HepG2 (cell line): ENCODE results near the gene ADAMTS17. TPM values are rescaled to one million over a fixed set of nuclear protein-coding genes. Genes with fewer than 3 reads are reported as not detected.

Experiments
- ATAC-seq: fragments of 200-7000 bp; cut with Tn5 transposase; 3 replicates; pipeline ENCODE4 v1.9.1; 2020; ENCODE audit warnings: mild to moderate bottlenecking, moderate library complexity
- BruUV-seq: library from RNA; stranded (reverse); fragments of 400-500 nt; replicated peaks from 2 replicates; lab custom pipeline; 2021; lab: Mats Ljungman, UMichigan
- CTCF ChIA-PET: fragments of 300-600 bp; formaldehyde crosslinking; extraction: SDS; loops from one replicate; lab custom pipeline; 2021; ENCODE audit warnings: low total read pairs, inconsistent platforms, low intra/inter-chr PET ratio; lab: Yijun Ruan, JAX
- POLR2A ChIA-PET: fragments of 350-600 bp; sonication (Branson Sonifier 250); formaldehyde crosslinking; loops from one replicate; lab custom pipeline; 2020; ENCODE audit warnings: antibody characterized with exemption, inconsistent platforms; lab: Yijun Ruan, JAX
- DNase-seq: peaks from one replicate; pipeline ENCODE4 v3.0.0-alpha.2; 2015; ENCODE audit warnings: low spot score
- FAIRE-seq: peaks from 3 replicates; lab custom pipeline; 2011; peaks lifted over from hg19 to GRCh38; lab: Jason Lieb, UNC
- H2AFZ ChIP-seq: one replicate; pipeline ENCODE4 v1.6.1; 2011; ENCODE audit warnings: low read length, inconsistent platforms
- H3K27ac ChIP-seq: fragments of 300-600 bp; 3 replicates; pipeline ENCODE4 v1.8.0; 2011; ENCODE audit warnings: mixed run types, mild to moderate bottlenecking, mixed read lengths, low read length, inconsistent platforms; ENCODE audit not compliant: insufficient read depth; ENCODE audit errors: extremely low read length
- H3K27me3 ChIP-seq, 2 experiments: fragments of 200-600 bp in 1 of 2; 2 replicates in 1 of 2; 3 replicates in 1 of 2; pipeline versions ENCODE4 v1.6.0 to v1.8.0; 2011; ENCODE audit warnings: low read length in 2 of 2, mild to moderate bottlenecking in 2 of 2, moderate library complexity in 2 of 2, inconsistent platforms in 1 of 2; ENCODE audit not compliant: insufficient read depth in 2 of 2, control insufficient read depth in 1 of 2
- H3K36me3 ChIP-seq, 2 experiments: fragments of 200-600 bp in 1 of 2; replicated peaks in 1 of 2; 2 replicates in 1 of 2; 3 replicates in 1 of 2; pipeline versions ENCODE4 v1.5.1 to v1.8.0; 2011; ENCODE audit warnings: low read length in 2 of 2, inconsistent platforms in 1 of 2; ENCODE audit not compliant: insufficient read depth in 2 of 2, control insufficient read depth in 1 of 2
- H3K4me1 ChIP-seq: 2 replicates; pipeline ENCODE4 v1.5.1; 2012; ENCODE audit warnings: low read length, inconsistent platforms; ENCODE audit not compliant: insufficient read depth
- H3K4me2 ChIP-seq: 2 replicates; pipeline ENCODE4 v1.6.0; 2011; ENCODE audit warnings: low read depth, low read length, inconsistent platforms
- H3K4me3 ChIP-seq, 3 experiments: fragments of 200-600 bp in 1 of 3; sonication (generic), shearing (Covaris generic) in 1 of 3; replicated peaks in 1 of 3; 2 replicates each; pipeline ENCODE4 v1.5.1; 2011 to 2016; ENCODE audit warnings: low read length in 3 of 3, inconsistent platforms in 2 of 3, low read depth in 2 of 3, mild to moderate bottlenecking in 2 of 3, control low read depth in 1 of 3, mixed read lengths in 1 of 3; ENCODE audit not compliant: insufficient read depth in 1 of 3
- H3K79me2 ChIP-seq: one replicate; pipeline ENCODE4 v1.6.1; 2011; ENCODE audit warnings: low read length, inconsistent platforms; ENCODE audit not compliant: insufficient read depth
- H3K9ac ChIP-seq: 2 replicates; pipeline ENCODE4 v1.6.0; 2011; ENCODE audit warnings: mild to moderate bottlenecking, low read depth, low read length, inconsistent platforms; ENCODE audit not compliant: insufficient read depth
- H3K9me3 ChIP-seq: 2 replicates; pipeline ENCODE4 v1.5.1; 2012; ENCODE audit warnings: mild to moderate bottlenecking, low read length
- H4K20me1 ChIP-seq: 2 replicates; pipeline ENCODE4 v1.6.0; 2011; ENCODE audit warnings: inconsistent platforms, mild to moderate bottlenecking, low read length, moderate library complexity; ENCODE audit not compliant: insufficient read depth
- ARNT ChIP-seq: fragments of 450-650 bp; IDR thresholded peaks from 2 replicates; pipeline ENCODE4 v1.6.1; 2017
- DPF2 ChIP-seq: sonication (generic); formaldehyde crosslinking; IDR thresholded peaks from 2 replicates; pipeline ENCODE4 v1.4.0; 2020; ENCODE audit warnings: mild to moderate bottlenecking, low read depth, missing genetic modification reagents, borderline replicate concordance
- DZIP1 ChIP-seq: sonication (generic); formaldehyde crosslinking; IDR thresholded peaks from 2 replicates; pipeline ENCODE4 v1.5.0; 2020; ENCODE audit warnings: mild to moderate bottlenecking, missing genetic modification reagents
- HNRNPLL ChIP-seq: fragments of 200-400 bp; formaldehyde crosslinking; IDR thresholded peaks from 2 replicates; pipeline ENCODE4 v1.6.1; 2017; ENCODE audit warnings: mild to moderate bottlenecking, low read depth, low read length; ENCODE audit not compliant: poor library complexity, severe bottlenecking
- MAFK ChIP-seq, 2 experiments: IDR thresholded peaks in 1 of 2; conservative IDR thresholded peaks in 1 of 2; 2 replicates each; pipeline ENCODE4 v1.6.1; 2011; ENCODE audit warnings: improper control_type of control experiment in 2 of 2, low read length in 2 of 2
- MTF1 ChIP-seq: sonication (generic); formaldehyde crosslinking; IDR thresholded peaks from 2 replicates; pipeline ENCODE4 v1.5.0; 2020; ENCODE audit warnings: missing genetic modification reagents
- NFATC3 ChIP-seq: sonication (generic); formaldehyde crosslinking; IDR thresholded peaks from 2 replicates; pipeline ENCODE4 v1.5.1; 2020; ENCODE audit warnings: mild to moderate bottlenecking, missing genetic modification reagents
- NFIB ChIP-seq: sonication (generic); formaldehyde crosslinking; IDR thresholded peaks from 2 replicates; pipeline ENCODE4 v1.9.0; 2021; ENCODE audit warnings: missing genetic modification reagents, mild to moderate bottlenecking, borderline replicate concordance
- RARG ChIP-seq: sonication (generic); formaldehyde crosslinking; IDR thresholded peaks from 2 replicates; pipeline ENCODE4 v1.4.0; 2020; ENCODE audit warnings: low read depth, mild to moderate bottlenecking, missing genetic modification reagents
- RBM22 ChIP-seq: fragments of 200-400 bp; formaldehyde crosslinking; optimal IDR thresholded peaks from 2 replicates; pipeline ENCODE3; 2017; ENCODE audit warnings: mild to moderate bottlenecking, low read length, moderate library complexity
- THAP8 ChIP-seq: sonication (generic); formaldehyde crosslinking; IDR thresholded peaks from 2 replicates; pipeline ENCODE4 v1.5.1; 2020; ENCODE audit warnings: missing genetic modification reagents, mild to moderate bottlenecking, borderline replicate concordance
- TOE1 ChIP-seq: sonication (generic); formaldehyde crosslinking; IDR thresholded peaks from 2 replicates; pipeline ENCODE4 v1.4.0; 2020; ENCODE audit warnings: mild to moderate bottlenecking, missing genetic modification reagents
- ZNF121 ChIP-seq: sonication (generic); formaldehyde crosslinking; IDR thresholded peaks from 2 replicates; pipeline ENCODE4 v1.5.0; 2020; ENCODE audit warnings: mild to moderate bottlenecking, missing genetic modification reagents
- ZNF138 ChIP-seq: sonication (generic); formaldehyde crosslinking; IDR thresholded peaks from 2 replicates; pipeline ENCODE4 v1.5.0; 2020; ENCODE audit warnings: mild to moderate bottlenecking, low read depth, missing genetic modification reagents
- ZNF180 ChIP-seq: sonication (generic); formaldehyde crosslinking; IDR thresholded peaks from 2 replicates; pipeline ENCODE4 v1.4.0; 2020; ENCODE audit warnings: low read depth, missing genetic modification reagents, borderline replicate concordance
- ZNF280B ChIP-seq: sonication (generic); formaldehyde crosslinking; IDR thresholded peaks from 2 replicates; pipeline ENCODE4 v1.5.0; 2020; ENCODE audit warnings: missing genetic modification reagents, mild to moderate bottlenecking, borderline replicate concordance
- ZNF317 ChIP-seq: sonication (generic); formaldehyde crosslinking; IDR thresholded peaks from 2 replicates; pipeline ENCODE4 v1.5.0; 2020; ENCODE audit warnings: mild to moderate bottlenecking, missing genetic modification reagents
- ZNF432 ChIP-seq: sonication (generic); formaldehyde crosslinking; IDR thresholded peaks from 2 replicates; pipeline ENCODE4 v1.5.0; 2020; ENCODE audit warnings: missing genetic modification reagents, mild to moderate bottlenecking, borderline replicate concordance
- ZNF557 ChIP-seq: sonication (generic); formaldehyde crosslinking; IDR thresholded peaks from 2 replicates; pipeline ENCODE4 v1.4.0; 2020; ENCODE audit warnings: missing genetic modification reagents
- ZNF569 ChIP-seq: sonication (generic); formaldehyde crosslinking; IDR thresholded peaks from 2 replicates; pipeline ENCODE4 v1.5.0; 2020; ENCODE audit warnings: mild to moderate bottlenecking, missing genetic modification reagents, moderate library complexity, borderline replicate concordance
- ZNF629 ChIP-seq: sonication (generic); formaldehyde crosslinking; conservative IDR thresholded peaks from 2 replicates; pipeline ENCODE4 v1.5.0; 2020; ENCODE audit warnings: missing genetic modification reagents
- WGBS: methylation state at CpG from one replicate; pipeline ENCODE4 v1.1.6; 2017; ENCODE audit warnings: low lambda C conversion rate; 5-methylcytosine and 5-hydroxymethylcytosine counted together
- in situ Hi-C: cut with HindIII; loops from 2 replicates; pipeline ENCODE4 v1.10.0; 2017; ENCODE audit warnings: low pct_unique_long_range_greater_than_20kb; ENCODE audit not compliant: extremely low pct_ligation_motif_present
- intact Hi-C: fragments of 100-400 bp; cut with micrococcal nuclease; formaldehyde crosslinking; loops from one replicate; pipeline ENCODE4 v1.10.0; 2022; ENCODE audit not compliant: unreplicated experiment
- polyA plus RNA-seq, 8 experiments: library from polyadenylated mRNA; depleted of rRNA in 3 of 8; stranded (reverse) in 7 of 8; unstranded in 1 of 8; fragments of >200 nt; fragmentation: Illumina TruSeq in 4 of 8; extraction: Trizol in 4 of 8; gene quantifications; 2 replicates each; pipeline versions ENCODE4 v1.2.1 to v1.2.3, GENCODE V29; 2011 to 2016; ENCODE audit warnings: low read depth in 4 of 8, missing spikeins in 1 of 8, mixed read lengths in 1 of 8; ENCODE audit not compliant: insufficient read depth in 1 of 8
- total RNA-seq, 5 experiments: library from RNA; depleted of rRNA; stranded (reverse); fragments of >200 nt; fragmentation: Illumina TruSeq; extraction: Trizol; gene quantifications; 2 replicates each; pipeline ENCODE4 v1.2.3, GENCODE V29; 2016; ENCODE audit warnings: low read depth in 1 of 5

The ADAMTS17 gene
- total and polyA plus RNA-seq, 2 of the 13 experiments (the other 11 are each of a cell fraction or from before 2014, with no cell fraction given) = 0.02 to 0.04 TPM

GRCh38 chr15:100334456-100334855 is 7.3 kb downstream of the ADAMTS17 start (continued):
- TF ChIP-seq ZNF180 (CRISPR knock-in tag) (no peak), MAFK (conservative IDR thresholded peaks at IDR 0.05 in 1 of 2, IDR thresholded peaks at IDR 0.05 in 1 of 2; ENCODE audit: low read length in 2 of 2) (no peak), MTF1 (CRISPR knock-in tag) (no peak), TOE1 (CRISPR knock-in tag) (no peak), ZNF629 (CRISPR knock-in tag) (no peak), NFATC3 (no peak), ZNF432 (CRISPR knock-in tag) (no peak), ZNF138 (no peak)
- TF ChIP-seq, all 625 proteins: peak for 0

- Histone ChIP-seq H3K27me3 (peaks cover 0 to 3% of the 10 kb centered on the region in 2 experiments; a peak in 3 of 5 replicates), H3K4me3 (no peak overlapping the region), H3K4me2 (no peak overlapping the region), H3K9ac (no peak overlapping the region), H4K20me1 (no peaks in the 10 kb centered on the region), H3K27ac (no peak overlapping the region), H3K4me1 (no peaks in the 10 kb centered on the region), H3K36me3 (no peaks in the 10 kb centered on the region), H3K9me3 (no peaks in the 10 kb centered on the region), H2AFZ (no peak overlapping the region), H3K79me2 (no peaks in the 10 kb centered on the region)
- BruUV-seq = no TSS peak
- intact Hi-C loops (no loop called here), in situ Hi-C loops (loop anchor here (10.0 to 25.0 kb wide), 3 partner anchors 51 to 1072 kb away; partner anchors contain the start of gene LRRC28)
- ChIA-PET POLR2A (no interaction called here), CTCF (no interaction called here)
- DNase-seq (no peak), FAIRE-seq (no peak), ATAC-seq (no peak)
- WGBS = 10% methylated on average over 8 of the region's 8 CpGs
- TF ChIP-seq ZNF557 (CRISPR knock-in tag) = no peak
- TF ChIP-seq HNRNPLL = no peak
- no peak for TF ChIP-seq DPF2 (CRISPR knock-in tag)
- TF ChIP-seq ARNT = no peak
- no peak for TF ChIP-seq RARG (CRISPR knock-in tag)
- TF ChIP-seq RBM22 = no peak
- no peak for TF ChIP-seq DZIP1 (CRISPR knock-in tag)
- TF ChIP-seq ZNF121 (CRISPR knock-in tag) = no peak
- no peak for TF ChIP-seq ZNF569 (CRISPR knock-in tag)
- no peak for TF ChIP-seq ZNF280B (CRISPR knock-in tag)
- TF ChIP-seq THAP8 (CRISPR knock-in tag) = no peak
- TF ChIP-seq ZNF317 (CRISPR knock-in tag) = no peak
- TF ChIP-seq NFIB (CRISPR knock-in tag) = no peak
Observed at GRCh38 chr15:100334015-100334414, 7.8 kb downstream of the ADAMTS17 start.
